LNCAP (cell line): ENCODE data around the gene CTSC.

Experiments used
- CTCF ChIP-seq: fragments of 450-650 bp; IDR thresholded peaks from 2 replicates; pipeline ENCODE4 v1.5.1; 2017; ENCODE audit warnings: mild to moderate bottlenecking

CTSC gene

GRCh38 chr11:88277349-88277915 is 60.1 kb downstream of the CTSC start:
- TF ChIP-seq CTCF = no peak

GRCh38 chr11:88275636-88276035 is 61.9 kb downstream of the CTSC start:
- TF ChIP-seq CTCF = no peak

GRCh38 chr11:88266919-88267318 is 70.6 kb downstream of the CTSC start:
- no peak for TF ChIP-seq CTCF

- no peak for TF ChIP-seq CTCF
Observed at GRCh38 chr11:88266157-88266556, 71.4 kb downstream of the CTSC start.

DNA sequence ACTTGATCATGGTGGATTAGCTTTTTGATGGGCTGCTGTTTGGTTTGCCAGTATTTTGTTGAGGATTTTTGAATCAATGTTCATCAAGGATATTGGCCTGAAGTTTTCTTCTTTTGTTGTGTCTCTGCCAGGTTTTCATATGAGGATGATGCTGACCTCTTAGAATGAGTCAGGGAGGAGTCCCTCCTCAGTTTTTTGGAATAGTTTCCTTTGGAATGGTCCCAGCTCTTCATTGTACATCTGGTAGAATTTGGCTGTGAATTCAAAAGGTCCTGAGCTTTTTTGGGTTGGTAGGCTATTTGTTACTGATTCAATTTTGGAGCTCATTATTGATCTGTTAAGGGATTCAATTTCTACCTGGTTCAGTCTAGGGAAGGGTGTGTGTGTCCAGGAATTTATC is 78.1 kb downstream of the CTSC start:
- TF ChIP-seq CTCF = no peak

DNA sequence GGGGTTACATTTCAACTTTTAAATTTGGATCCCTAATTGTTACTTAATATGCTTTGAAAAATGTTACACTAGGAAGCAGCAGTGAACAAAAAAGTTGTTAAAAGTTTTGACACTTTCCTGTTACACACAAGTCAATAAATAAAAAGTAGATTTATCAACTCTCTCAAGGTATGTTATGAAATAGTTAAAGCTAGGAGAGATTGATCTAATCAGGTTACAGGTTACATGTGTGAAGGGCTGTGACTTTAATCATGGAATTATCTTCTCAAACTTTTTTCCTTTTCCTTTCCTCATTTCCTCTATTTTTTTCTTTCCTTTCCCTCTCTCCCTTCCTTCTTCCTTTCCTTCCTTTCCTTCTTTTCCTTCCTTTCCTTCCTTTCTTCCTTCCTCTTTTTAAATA is 85.3 kb downstream of the CTSC start:
- TF ChIP-seq CTCF = no peak

DNA sequence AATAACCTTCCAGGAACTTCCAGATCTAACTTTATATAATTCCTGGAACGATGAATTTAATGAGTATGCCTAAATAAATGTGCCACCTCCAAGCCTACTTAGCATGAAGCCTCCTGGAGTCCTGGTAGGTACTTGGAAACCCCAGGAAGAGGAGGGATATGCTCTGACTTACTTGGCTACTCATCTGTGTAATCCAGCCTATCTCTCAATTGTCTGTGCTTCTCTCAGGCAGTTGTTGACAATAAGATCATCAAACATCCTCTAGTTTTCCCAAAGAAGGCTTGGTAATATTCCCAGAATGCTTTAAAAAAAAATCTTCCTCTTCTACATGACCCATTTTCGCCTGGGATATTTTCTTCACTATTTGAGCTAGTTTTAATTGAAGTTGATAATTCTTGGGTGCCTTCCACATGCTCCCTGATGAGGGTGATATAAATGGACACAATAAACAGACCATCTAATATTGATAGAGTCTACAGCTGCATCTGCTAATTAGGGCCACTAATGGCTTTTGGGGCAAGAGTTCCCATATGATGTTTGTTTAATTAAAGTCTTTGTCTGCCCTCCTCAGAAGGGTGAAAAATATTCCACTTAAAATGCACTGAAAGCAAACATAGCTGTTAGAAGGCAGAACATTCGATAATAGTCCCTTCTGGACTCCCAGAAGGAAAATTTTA is 86.8 kb downstream of the CTSC start:
- no peak for TF ChIP-seq CTCF

GRCh38 chr11:88249706-88250105 is 87.8 kb downstream of the CTSC start:
- no peak for TF ChIP-seq CTCF
